Middle frontal gyrus (tissue), 1 donor: ENCODE data around the gene TBC1D14.

Experiments
- DNase-seq: peaks from one replicate; pipeline ENCODE4 v3.0.0-alpha.2; 2015; ENCODE audit warnings: low spot score; ENCODE audit errors: extremely low spot score

Gene TBC1D14

DNA sequence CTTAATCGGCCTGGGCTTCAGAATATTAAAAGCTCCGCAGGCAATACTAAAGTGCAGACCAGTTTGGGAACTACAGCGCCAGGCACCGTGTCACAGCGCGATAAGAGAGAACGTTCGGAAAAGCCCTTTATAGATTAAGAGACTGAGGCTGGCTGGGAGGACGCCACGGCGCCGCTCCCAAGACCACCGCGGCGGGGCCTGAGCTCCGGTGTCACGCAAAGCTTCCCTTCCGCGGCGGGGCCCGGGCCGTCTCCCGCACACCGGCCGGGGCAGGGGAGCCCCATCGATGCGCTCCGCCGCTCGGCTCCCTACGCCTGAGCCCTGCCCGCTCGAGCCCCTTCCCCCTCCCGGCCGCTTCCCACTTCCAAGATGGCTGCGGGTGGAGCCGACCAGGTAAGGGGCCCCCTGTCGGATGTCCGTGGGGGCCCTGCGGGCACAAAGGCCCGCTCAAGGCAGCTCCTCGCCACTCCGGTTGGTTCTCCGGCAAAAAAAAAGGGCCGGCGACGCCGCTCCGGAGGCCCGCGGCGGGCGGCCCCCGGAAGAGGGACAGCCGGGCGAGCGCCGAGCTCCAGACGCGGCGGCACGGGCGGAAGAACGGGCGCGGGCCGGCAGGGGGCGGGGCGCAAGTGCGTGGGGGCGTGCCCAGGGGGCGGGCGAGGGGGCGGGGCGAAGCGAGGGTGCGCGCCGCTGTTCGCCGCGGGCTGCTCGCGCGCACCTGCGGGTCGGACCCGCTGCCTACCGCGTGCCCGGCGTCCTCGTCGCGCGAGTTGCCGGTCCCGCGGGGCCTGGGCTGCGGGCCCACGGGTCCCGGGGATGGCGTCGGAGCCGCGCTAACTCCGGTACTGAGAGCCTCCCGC lies at the start of gene TBC1D14:
Gene TBC1D14, plus strand, starts transcription at position 714 of the 857 bp plus-strand sequence. CDS start 13,564 bp downstream, outside the sequence.
- DNase-seq = peak; percentile 73

GRCh38 chr4:6868386-6868785 lies 41.2 kb upstream of the TBC1D14 start:
- DNase-seq = no peak

- no peak for DNase-seq
These were observed 39.7 kb upstream of the TBC1D14 start for GRCh38 chr4:6869944-6870343.

DNA sequence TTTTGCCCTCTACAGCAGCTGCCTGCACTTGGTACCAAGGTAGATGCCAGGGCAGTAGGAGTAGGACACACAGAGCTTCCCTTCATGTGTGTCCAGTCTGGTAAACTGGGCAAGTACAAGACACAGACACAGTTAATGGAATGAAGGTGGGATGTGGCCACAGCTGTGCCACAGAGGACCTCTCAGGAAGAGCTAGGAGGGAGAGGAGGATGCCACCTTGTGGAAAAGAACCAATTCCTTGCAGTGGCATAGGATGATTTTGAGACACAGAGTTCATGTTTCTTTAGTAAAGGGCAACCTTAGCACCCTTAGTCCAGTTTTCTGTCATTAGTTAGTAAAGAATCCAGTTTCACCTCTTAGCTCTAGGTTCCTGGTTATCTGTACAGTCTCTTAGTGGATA lies 36.3 kb upstream of the TBC1D14 start:
- no peak for DNase-seq

- no peak for DNase-seq
These were observed 35.7 kb upstream of the TBC1D14 start for GRCh38 chr4:6873792-6874461.

GRCh38 chr4:6874981-6875380 lies 34.6 kb upstream of the TBC1D14 start:
- DNase-seq = no peak

- no peak for DNase-seq
These were observed 34.2 kb upstream of the TBC1D14 start for GRCh38 chr4:6875431-6875831.

GRCh38 chr4:6876440-6876839 lies 33.2 kb upstream of the TBC1D14 start:
- DNase-seq = no peak

- DNase-seq = no peak
These were observed 32.6 kb upstream of the TBC1D14 start for GRCh38 chr4:6877067-6877466.

GRCh38 chr4:6878451-6879059 lies 31.1 kb upstream of the TBC1D14 start:
- DNase-seq = no peak

- peak; percentile 12 for DNase-seq
These were observed 28.9 kb upstream of the TBC1D14 start for GRCh38 chr4:6880691-6881090.

- DNase-seq = no peak
These were observed 27.7 kb upstream of the TBC1D14 start for GRCh38 chr4:6881908-6882307.

GRCh38 chr4:6884341-6884870 lies 25.2 kb upstream of the TBC1D14 start:
- no peak for DNase-seq

GRCh38 chr4:6885953-6886557 lies 23.6 kb upstream of the TBC1D14 start:
- no peak for DNase-seq

DNA sequence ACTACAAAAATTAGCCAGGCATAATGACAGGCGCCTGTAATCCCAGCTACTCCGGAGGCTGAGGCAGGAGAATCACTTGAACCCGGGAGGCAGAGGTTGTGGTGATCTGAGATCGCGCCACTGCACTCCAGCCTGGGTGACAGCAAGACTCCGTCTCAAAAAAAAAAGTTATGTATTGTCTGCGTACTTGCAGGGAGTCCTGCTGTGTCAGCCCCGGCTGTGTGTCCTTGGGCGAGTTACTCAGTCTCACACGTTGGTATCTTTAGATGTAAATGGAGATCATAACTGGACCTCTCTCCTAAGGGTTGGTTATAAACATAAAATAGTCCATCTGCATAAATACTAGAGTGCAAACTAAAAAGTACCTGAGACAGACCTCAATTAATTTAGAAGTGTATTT lies 22.7 kb upstream of the TBC1D14 start:
- DNase-seq = no peak

GRCh38 chr4:6887591-6888371 lies 21.8 kb upstream of the TBC1D14 start:
- no peak for DNase-seq

DNA sequence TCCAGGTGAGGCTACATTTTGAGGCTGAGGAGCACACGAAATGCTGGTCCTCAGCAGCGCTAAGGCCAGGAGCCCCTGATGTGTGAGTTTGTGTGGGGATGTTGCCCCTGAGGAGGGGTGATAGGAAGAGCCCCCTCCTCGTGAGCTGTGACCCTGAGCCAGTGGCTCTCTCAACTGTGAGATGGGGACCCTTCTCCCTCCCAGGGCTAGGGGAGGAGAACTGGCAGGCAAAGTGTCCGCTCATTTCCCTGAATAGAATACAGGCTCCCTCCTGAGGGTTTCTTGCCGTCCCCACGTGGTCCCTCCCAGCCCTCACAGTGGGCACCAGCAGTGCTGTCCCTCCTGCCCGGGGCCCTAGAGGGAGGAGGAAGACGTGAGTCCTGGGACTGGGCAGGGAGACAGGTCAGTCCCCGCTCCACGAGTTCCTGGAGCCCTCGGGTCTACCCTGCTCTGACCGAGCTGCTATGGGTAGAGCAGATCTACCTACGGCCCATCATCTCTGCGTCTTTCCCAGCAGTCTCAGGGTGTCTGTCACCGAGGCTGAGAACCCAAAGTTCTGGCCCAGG lies 21.0 kb upstream of the TBC1D14 start:
- no peak for DNase-seq

GRCh38 chr4:6889101-6889735 lies 20.4 kb upstream of the TBC1D14 start:
- no peak for DNase-seq

- DNase-seq = no peak
These were observed 19.8 kb upstream of the TBC1D14 start for GRCh38 chr4:6889736-6890324.

GRCh38 chr4:6890358-6890757 lies 19.3 kb upstream of the TBC1D14 start:
- no peak for DNase-seq
